SH-SY5Y (cell line): ENCODE data around the gene RBM17.

Source experiments
- GATA2 ChIP-seq: IDR thresholded peaks from 2 replicates; pipeline ENCODE4 v1.6.1; 2011; ENCODE audit warnings: mild to moderate bottlenecking, low read depth, low read length
- GATA3 ChIP-seq: IDR thresholded peaks from 2 replicates; pipeline ENCODE4 v1.6.1; 2011; ENCODE audit warnings: low read depth, mild to moderate bottlenecking, low read length, moderate library complexity

DNA sequence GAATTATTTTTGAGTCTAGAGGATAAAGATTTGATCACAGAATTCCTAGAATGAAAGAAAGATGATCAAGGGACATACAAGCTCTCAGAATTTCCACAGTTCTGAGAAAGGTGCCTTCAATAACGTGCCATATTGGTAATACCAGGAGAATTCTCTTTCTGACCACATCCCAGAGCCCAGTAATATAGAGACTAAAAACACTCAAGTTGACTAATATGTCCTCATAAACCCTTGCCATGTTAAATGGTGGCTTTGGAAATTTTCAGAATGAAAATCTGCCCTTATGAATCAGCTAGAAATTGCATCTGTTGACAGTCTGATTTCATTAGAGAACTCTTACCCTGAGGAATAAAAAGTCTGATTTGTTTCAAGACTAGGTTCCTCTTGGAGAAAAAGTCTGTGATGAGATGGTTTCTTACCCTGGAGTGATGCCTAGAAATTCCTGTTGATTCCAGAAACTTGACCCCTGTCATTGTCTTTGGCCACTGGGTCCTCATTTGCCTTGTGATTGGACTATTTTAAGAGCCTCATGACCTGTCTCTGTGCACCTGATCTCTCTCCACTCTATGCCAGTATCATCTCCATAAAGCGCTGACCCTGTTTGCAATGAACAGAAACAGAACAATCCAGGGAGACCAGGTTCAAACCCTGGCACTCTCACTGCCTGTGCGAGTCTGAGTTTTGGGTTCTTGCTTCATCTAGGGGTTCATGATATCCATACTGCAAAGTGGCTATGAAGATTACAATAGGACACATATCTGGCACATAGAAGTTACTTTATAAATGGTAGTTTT lies 30.0 kb upstream of the RBM17 start:
- TF ChIP-seq GATA2 (no peak), GATA3 (no peak)
